H9 (cell line): ENCODE results near the gene EHF. TPM values are rescaled to one million over a fixed set of nuclear protein-coding genes. Genes with fewer than 3 reads are reported as not detected.

Source experiments
- DNase-seq: peaks from one replicate; pipeline ENCODE4 v3.0.0-alpha.2; 2017
- H2AFZ ChIP-seq: one replicate; pipeline ENCODE4 v1.6.1; 2013; ENCODE audit warnings: mild to moderate bottlenecking, low read length, control low read depth, moderate library complexity
- H2AK5ac ChIP-seq: 2 replicates; pipeline ENCODE4 v1.6.1; 2013; ENCODE audit warnings: low read length, control low read depth, mixed read lengths; ENCODE audit not compliant: insufficient read length
- H2BK120ac ChIP-seq: one replicate; pipeline ENCODE4 v1.6.1; 2013; ENCODE audit warnings: low read depth, mild to moderate bottlenecking, low read length, control low read depth, inconsistent platforms; ENCODE audit not compliant: poor library complexity, severe bottlenecking
- H2BK12ac ChIP-seq: 2 replicates; pipeline ENCODE4 v1.6.1; 2013; ENCODE audit warnings: low read length, control low read depth, mixed read lengths, low read depth; ENCODE audit not compliant: insufficient read length
- H2BK15ac ChIP-seq: 2 replicates; pipeline ENCODE4 v1.6.1; 2013; ENCODE audit warnings: low read depth, low read length, control low read depth
- H2BK20ac ChIP-seq: one replicate; pipeline ENCODE4 v1.6.1; 2013; ENCODE audit warnings: low read depth, mild to moderate bottlenecking, low read length, control low read depth, inconsistent platforms; ENCODE audit not compliant: poor library complexity, severe bottlenecking
- H2BK5ac ChIP-seq: 2 replicates; pipeline ENCODE4 v1.6.1; 2013; ENCODE audit warnings: low read length, control low read depth, mixed read lengths; ENCODE audit not compliant: insufficient read length
- H3K14ac ChIP-seq: 2 replicates; pipeline ENCODE4 v1.6.1; 2013; ENCODE audit warnings: low read length, control low read depth; ENCODE audit not compliant: insufficient read depth
- H3K18ac ChIP-seq: 2 replicates; pipeline ENCODE4 v1.6.1; 2013; ENCODE audit warnings: low read depth, mild to moderate bottlenecking, mixed read lengths, low read length, control low read depth; ENCODE audit not compliant: insufficient read length
- H3K23ac ChIP-seq: 2 replicates; pipeline ENCODE4 v1.6.1; 2013; ENCODE audit warnings: low read length, control low read depth, mixed read lengths, low read depth; ENCODE audit not compliant: insufficient read length
- H3K23me2 ChIP-seq: 2 replicates; pipeline ENCODE4 v1.6.1; 2013; ENCODE audit warnings: low read depth, mild to moderate bottlenecking, mixed read lengths, low read length, control low read depth; ENCODE audit not compliant: insufficient read length, poor library complexity, severe bottlenecking
- H3K27ac ChIP-seq: 2 replicates; pipeline ENCODE4 v1.5.1; 2013; ENCODE audit warnings: low read length, control low read depth, mixed read lengths, low read depth; ENCODE audit not compliant: insufficient read length
- H3K27me3 ChIP-seq: 2 replicates; pipeline ENCODE4 v1.6.1; 2013; ENCODE audit warnings: low read length, control low read depth, inconsistent platforms; ENCODE audit not compliant: insufficient read depth
- H3K4ac ChIP-seq: 2 replicates; pipeline ENCODE4 v1.6.1; 2013; ENCODE audit warnings: low read depth, mild to moderate bottlenecking, control low read depth, inconsistent platforms, low read length, moderate library complexity
- H3K4me1 ChIP-seq: 2 replicates; pipeline ENCODE4 v1.6.1; 2013; ENCODE audit warnings: low read length, control low read depth, inconsistent platforms; ENCODE audit not compliant: insufficient read depth
- H3K4me2 ChIP-seq: 2 replicates; pipeline ENCODE4 v1.6.1; 2013; ENCODE audit warnings: low read length, control low read depth, mixed read lengths; ENCODE audit not compliant: insufficient read length, insufficient read depth
- H3K56ac ChIP-seq: 2 replicates; pipeline ENCODE4 v1.6.1; 2013; ENCODE audit warnings: low read depth, mild to moderate bottlenecking, mixed read lengths, low read length, control low read depth; ENCODE audit not compliant: insufficient read length
- H3K79me1 ChIP-seq: 2 replicates; pipeline ENCODE4 v1.6.1; 2013; ENCODE audit warnings: low read depth, mild to moderate bottlenecking, moderate library complexity, low read length, control low read depth, inconsistent platforms; ENCODE audit not compliant: insufficient read depth, poor library complexity, severe bottlenecking
- H3K79me2 ChIP-seq: 2 replicates; pipeline ENCODE4 v1.6.1; 2013; ENCODE audit warnings: low read length, control low read depth, inconsistent platforms; ENCODE audit not compliant: insufficient read depth
- H3K9ac ChIP-seq: 2 replicates; pipeline ENCODE4 v1.6.1; 2013; ENCODE audit warnings: low read length, control low read depth, mixed read lengths; ENCODE audit not compliant: insufficient read length; ENCODE audit errors: extremely low read depth
- H3K9me3 ChIP-seq: one replicate; pipeline ENCODE4 v1.6.1; 2013; ENCODE audit warnings: low read depth, low read length, inconsistent platforms; ENCODE audit not compliant: control insufficient read depth
- H3T11ph ChIP-seq: one replicate; pipeline ENCODE4 v1.6.1; 2013; ENCODE audit warnings: mild to moderate bottlenecking, low read length, control low read depth, inconsistent platforms
- H4K20me1 ChIP-seq: one replicate; pipeline ENCODE4 v1.6.1; 2013; ENCODE audit not compliant: control insufficient read depth, insufficient read length, insufficient read depth
- H4K5ac ChIP-seq: 2 replicates; pipeline ENCODE4 v1.6.1; 2013; ENCODE audit warnings: low read depth, mild to moderate bottlenecking, mixed read lengths, low read length, control low read depth; ENCODE audit not compliant: insufficient read length
- H4K8ac ChIP-seq: replicated peaks from 2 replicates; pipeline ENCODE4 v1.6.1; 2013; ENCODE audit warnings: low read length, control low read depth, mixed read lengths, low read depth; ENCODE audit not compliant: insufficient read length
- H4K91ac ChIP-seq: 2 replicates; pipeline ENCODE4 v1.6.1; 2013; ENCODE audit warnings: low read depth, mild to moderate bottlenecking, moderate library complexity, mixed read lengths, low read length, control low read depth; ENCODE audit not compliant: insufficient read length
- H3K27ac Mint-ChIP-seq, 3 experiments: 2 replicates in 2 of 3; 3 replicates in 1 of 3; pipeline ENCODE4 v1.8.0; 2020 to 2021; ENCODE audit warnings: mixed read lengths in 3 of 3, mild to moderate bottlenecking in 1 of 3, moderate library complexity in 1 of 3
- H3K27me3 Mint-ChIP-seq: 2 replicates; pipeline ENCODE4 v1.8.0; 2021; ENCODE audit warnings: low read depth, mild to moderate bottlenecking, moderate library complexity, mixed read lengths
- H3K36me3 Mint-ChIP-seq, 3 experiments: 2 replicates in 2 of 3; 3 replicates in 1 of 3; pipeline ENCODE4 v1.8.0; 2020 to 2021; ENCODE audit warnings: low read depth in 3 of 3, mixed read lengths in 3 of 3; ENCODE audit not compliant: insufficient read depth in 1 of 3
- H3K4me1 Mint-ChIP-seq, 2 experiments: 2 replicates each; pipeline ENCODE4 v1.8.0; 2020; ENCODE audit warnings: mixed read lengths in 2 of 2
- H3K4me3 Mint-ChIP-seq, 2 experiments: 2 replicates in 1 of 2; 3 replicates in 1 of 2; pipeline ENCODE4 v1.8.0; 2020 to 2021; ENCODE audit warnings: mild to moderate bottlenecking in 2 of 2, mixed read lengths in 2 of 2, moderate library complexity in 1 of 2
- H3K9me3 Mint-ChIP-seq, 2 experiments: 2 replicates in 1 of 2; 3 replicates in 1 of 2; pipeline ENCODE4 v1.8.0; 2020; ENCODE audit warnings: mild to moderate bottlenecking in 2 of 2, mixed read lengths in 2 of 2, moderate library complexity in 1 of 2
- CTCF ChIP-seq: fragments of 200-600 bp; sonication (generic); conservative IDR thresholded peaks from 3 replicates; pipeline ENCODE4 v1.8.0; 2021; ENCODE audit warnings: antibody characterized with exemption, mild to moderate bottlenecking
- WGBS: extraction: QIAGEN DNeasy Blood & Tissue Kit; methylation state at CpG from one replicate; pipeline ENCODE4 v1.1.7; 2013; ENCODE audit warnings: missing lambda C conversion rate, low lambda C conversion rate, mixed read lengths; ENCODE audit not compliant: insufficient read length; ENCODE audit errors: extremely low coverage; 5-methylcytosine and 5-hydroxymethylcytosine counted together
- total RNA-seq: library from RNA; stranded (reverse); gene quantifications from 2 replicates; pipeline ENCODE4 v1.2.1, GENCODE V29; 2021

Gene EHF
- total RNA-seq, 1 experiment from 2014 or later = not detected

GRCh38 chr11:34641456-34641855 is 20.6 kb downstream of the EHF start:
- Histone ChIP-seq H3K23ac (no peak overlapping the region), H3K14ac (no peak overlapping the region), H3K4me2 (no peak overlapping the region), H3K4me1 (no peaks in the 10 kb centered on the region), H2BK5ac (no peak overlapping the region), H4K5ac (no peak overlapping the region), H4K8ac (no peak overlapping the region), H2BK12ac (no peak overlapping the region), H3K18ac (no peak overlapping the region), H4K91ac (no peak overlapping the region), H2BK120ac (no peak overlapping the region), H3K27ac (no peak overlapping the region), H2AK5ac (no peak overlapping the region), H3K79me2 (no peaks in the 10 kb centered on the region), H2BK20ac (no peak overlapping the region), H3K9ac (no peak overlapping the region), H3K23me2 (no peaks in the 10 kb centered on the region), H3T11ph (no peak overlapping the region), H2AFZ (no peak overlapping the region), H3K56ac (no peak overlapping the region), H3K79me1 (no peaks in the 10 kb centered on the region), H3K9me3 (no peaks in the 10 kb centered on the region), H3K27me3 (no peaks in the 10 kb centered on the region), H2BK15ac (no peak overlapping the region), H3K4ac (no peak overlapping the region), H4K20me1 (no peaks in the 10 kb centered on the region)
- DNase-seq = no peak
- Mint-ChIP-seq H3K27ac (no peak overlapping the region), H3K4me1 (peaks cover 18 to 28% of the 10 kb centered on the region in 2 experiments), H3K36me3 (no peaks in the 10 kb centered on the region), H3K4me3 (no peak overlapping the region), H3K9me3 (no peaks in the 10 kb centered on the region), H3K27me3 (no peaks in the 10 kb centered on the region; the same call in 1 of the 2 replicates)
- no peak for TF ChIP-seq CTCF
- no CpG with 5 or more reads among the region's 5 CpGs for whole genome bisulfite sequencing
